Subcutaneous abdominal adipose tissue (tissue), 5 donors: ENCODE data around the gene GPC5.
"Not testable (repeated sequence)": the region's sequence is repeated elsewhere in the genome, so short reads cannot be mapped to it uniquely, and the experiment has no call there.

Experiments
- H3K27ac ChIP-seq: one replicate; pipeline ENCODE4 v1.7.0; 2013; ENCODE audit warnings: low read depth, mild to moderate bottlenecking, inconsistent platforms, low read length, moderate library complexity
- H3K27me3 ChIP-seq, 5 donors: one replicate each; pipeline ENCODE4 v1.7.0; 2013; ENCODE audit warnings: low read length in 5 of 5, inconsistent platforms in 1 of 5; ENCODE audit not compliant: control insufficient read depth in 5 of 5, insufficient read depth in 4 of 5
- H3K36me3 ChIP-seq, 5 donors: one replicate each; pipeline ENCODE4 v1.7.0; 2013; ENCODE audit warnings: low read length in 5 of 5; ENCODE audit not compliant: control insufficient read depth in 5 of 5, insufficient read depth in 5 of 5
- H3K4me1 ChIP-seq, 5 donors: one replicate each; pipeline ENCODE4 v1.7.0; 2013; ENCODE audit warnings: low read length in 5 of 5, mild to moderate bottlenecking in 3 of 5, moderate library complexity in 1 of 5; ENCODE audit not compliant: control insufficient read depth in 5 of 5, insufficient read depth in 5 of 5
- H3K4me3 ChIP-seq, 5 donors: one replicate each; pipeline ENCODE4 v1.7.0; 2013; ENCODE audit warnings: low read length in 5 of 5, low read depth in 1 of 5
- H3K9ac ChIP-seq, 5 donors: one replicate each; pipeline ENCODE4 v1.7.0; 2013; ENCODE audit warnings: low read length in 5 of 5, mild to moderate bottlenecking in 4 of 5, moderate library complexity in 3 of 5
- H3K9me3 ChIP-seq, 5 donors: one replicate each; pipeline ENCODE4 v1.7.0; 2013; ENCODE audit warnings: low read length in 5 of 5; ENCODE audit not compliant: control insufficient read depth in 5 of 5
- donor health status: healthy.
- donor health status: healthy.
- donor health status: healthy.
- donor health status: healthy.
- donor health status: healthy.

Gene GPC5

GRCh38 chr13:91798338-91798737 is 399.9 kb downstream of the GPC5 start:
- not testable (repeated sequence) for H3K4me3 ChIP-seq, H3K9me3 ChIP-seq, H3K27ac ChIP-seq, H3K9ac ChIP-seq, H3K36me3 ChIP-seq, H3K27me3 ChIP-seq, H3K4me1 ChIP-seq

GRCh38 chr13:91801772-91802171 is 403.4 kb downstream of the GPC5 start:
- not testable (repeated sequence) for H3K27me3 ChIP-seq, H3K4me3 ChIP-seq, H3K9me3 ChIP-seq, H3K27ac ChIP-seq, H3K9ac ChIP-seq, H3K4me1 ChIP-seq, H3K36me3 ChIP-seq

- Histone ChIP-seq H3K36me3 (no peaks in the 10 kb centered on the region), H3K9ac (no peak overlapping the region), H3K9me3 (no peaks in the 10 kb centered on the region), H3K27ac (no peak overlapping the region), H3K27me3 (no peaks in the 10 kb centered on the region), H3K4me3 (no peak overlapping the region), H3K4me1 (no peaks in the 10 kb centered on the region)
Measured at GRCh38 chr13:91802957-91803356, 404.5 kb downstream of the GPC5 start.

- Histone ChIP-seq H3K36me3 (no peaks in the 10 kb centered on the region), H3K9ac (no peak overlapping the region), H3K27me3 (no peaks in the 10 kb centered on the region), H3K27ac (no peak overlapping the region), H3K9me3 (no peaks in the 10 kb centered on the region), H3K4me1 (no peaks in the 10 kb centered on the region), H3K4me3 (no peak overlapping the region)
Measured at GRCh38 chr13:91804724-91805123, 406.3 kb downstream of the GPC5 start.

GRCh38 chr13:91805605-91806004 is 407.2 kb downstream of the GPC5 start:
- no peak overlapping the region for H3K27ac ChIP-seq
- no peaks in the 10 kb centered on the region for H3K36me3 ChIP-seq
- no peak overlapping the region for H3K4me3 ChIP-seq
- H3K9me3 ChIP-seq = no peaks in the 10 kb centered on the region
- no peak overlapping the region for H3K9ac ChIP-seq
- no peaks in the 10 kb centered on the region for H3K4me1 ChIP-seq
- no peaks in the 10 kb centered on the region for H3K27me3 ChIP-seq

GRCh38 chr13:91809161-91809560 is 410.7 kb downstream of the GPC5 start:
- Histone ChIP-seq H3K27ac (no peak overlapping the region), H3K9me3 (no peaks in the 10 kb centered on the region), H3K9ac (no peak overlapping the region), H3K27me3 (no peaks in the 10 kb centered on the region), H3K4me3 (no peak overlapping the region), H3K36me3 (no peaks in the 10 kb centered on the region), H3K4me1 (peaks cover 0 to 12% (median 10%) of the 10 kb centered on the region in 5 donors)

GRCh38 chr13:91813253-91813652 is 414.8 kb downstream of the GPC5 start:
- H3K36me3 ChIP-seq = no peaks in the 10 kb centered on the region
- no peaks in the 10 kb centered on the region for H3K27me3 ChIP-seq
- H3K27ac ChIP-seq = no peak overlapping the region
- no peak overlapping the region for H3K9ac ChIP-seq
- no peak overlapping the region for H3K4me3 ChIP-seq
- no peaks in the 10 kb centered on the region for H3K9me3 ChIP-seq
- peaks cover 0 to 12% (median 10%) of the 10 kb centered on the region in 5 donors for H3K4me1 ChIP-seq

GRCh38 chr13:91816263-91816807 is 417.9 kb downstream of the GPC5 start:
- Histone ChIP-seq H3K27ac (no peak overlapping the region), H3K9ac (no peak overlapping the region), H3K4me3 (no peak overlapping the region), H3K4me1 (peaks cover 0 to 12% (median 10%) of the 10 kb centered on the region in 5 donors), H3K36me3 (no peaks in the 10 kb centered on the region), H3K9me3 (no peaks in the 10 kb centered on the region), H3K27me3 (no peaks in the 10 kb centered on the region)

GRCh38 chr13:91817250-91817649 is 418.8 kb downstream of the GPC5 start:
- Histone ChIP-seq H3K9ac (no peak overlapping the region), H3K4me3 (no peak overlapping the region), H3K27ac (no peak overlapping the region), H3K4me1 (peaks cover 0 to 11% (median 10%) of the 10 kb centered on the region in 5 donors), H3K36me3 (no peaks in the 10 kb centered on the region), H3K27me3 (no peaks in the 10 kb centered on the region), H3K9me3 (no peaks in the 10 kb centered on the region)

GRCh38 chr13:91824416-91824815 is 426.0 kb downstream of the GPC5 start:
- Histone ChIP-seq H3K27ac (no peak overlapping the region), H3K9ac (no peak overlapping the region), H3K4me3 (no peak overlapping the region), H3K9me3 (peaks cover 0 to 3% (median 2%) of the 10 kb centered on the region in 5 donors), H3K36me3 (no peaks in the 10 kb centered on the region), H3K27me3 (no peaks in the 10 kb centered on the region), H3K4me1 (no peaks in the 10 kb centered on the region)

- H3K9ac ChIP-seq = no peak overlapping the region
- no peaks in the 10 kb centered on the region for H3K27me3 ChIP-seq
- H3K27ac ChIP-seq = no peak overlapping the region
- no peaks in the 10 kb centered on the region for H3K4me1 ChIP-seq
- peaks cover 0 to 3% (median 2%) of the 10 kb centered on the region in 5 donors for H3K9me3 ChIP-seq
- H3K4me3 ChIP-seq = no peak overlapping the region
- H3K36me3 ChIP-seq = no peaks in the 10 kb centered on the region
Measured at GRCh38 chr13:91825516-91825915, 427.1 kb downstream of the GPC5 start.
